ENCODE data around the gene FRS3.

Gene FRS3

DNA sequence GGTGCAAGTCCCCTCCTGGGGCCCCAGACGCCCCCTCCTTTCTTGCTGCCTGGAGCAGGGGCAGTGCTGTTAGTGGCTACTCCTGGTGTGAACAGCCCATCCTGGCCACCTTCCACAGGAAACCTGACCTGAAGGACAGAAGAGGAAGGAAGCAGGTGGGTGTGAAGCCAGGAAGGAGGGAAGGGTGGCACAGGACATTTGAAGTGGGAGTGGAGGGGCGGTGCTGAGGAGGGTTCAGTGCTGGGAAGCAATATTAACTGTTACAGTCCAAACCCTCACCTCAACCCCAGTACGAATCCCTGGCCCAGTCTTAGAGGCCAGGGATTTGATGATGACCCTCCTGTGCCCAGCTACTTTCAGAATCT lies 1.6 kb upstream of the FRS3 start:
- Histone ChIP-seq H3K79me2 (ENCODE audit: insufficient read depth, low read length) (no peaks in the 10 kb centered on the region), H3K36me3 (ENCODE audit: low read length) (no peaks in the 10 kb centered on the region), H4K20me1 (ENCODE audit: low read depth, low read length) (no peaks in the 10 kb centered on the region), H3K9me3 (ENCODE audit: insufficient read depth, low read length) (no peaks in the 10 kb centered on the region), H2AFZ (ENCODE audit: low read depth, low read length, severe bottlenecking) (no peak overlapping the region), H3K4me3 (ENCODE audit: insufficient read depth, low read length, poor library complexity, severe bottlenecking) (no peak overlapping the region), H3K9ac (ENCODE audit: low read length) (no peak overlapping the region), H3F3A (ENCODE audit: insufficient read depth) (peaks cover 18% of the 10 kb centered on the region), H3K27ac (ENCODE audit: low read depth, low read length) (no peak overlapping the region), H3K9me2 (replicated peaks; ENCODE audit: insufficient read depth, low read length) (no peaks in the 10 kb centered on the region), H3K27me3 (ENCODE audit: low read length) (no peaks in the 10 kb centered on the region), H3K4me2 (ENCODE audit: low read depth, low read length, poor library complexity, severe bottlenecking) (no peak overlapping the region)
- TF ChIP-seq EZH2phosphoT487 (conservative IDR thresholded peaks at IDR 0.05; ENCODE audit: low read length): no peak
- TF ChIP-seq, protein P1, sequence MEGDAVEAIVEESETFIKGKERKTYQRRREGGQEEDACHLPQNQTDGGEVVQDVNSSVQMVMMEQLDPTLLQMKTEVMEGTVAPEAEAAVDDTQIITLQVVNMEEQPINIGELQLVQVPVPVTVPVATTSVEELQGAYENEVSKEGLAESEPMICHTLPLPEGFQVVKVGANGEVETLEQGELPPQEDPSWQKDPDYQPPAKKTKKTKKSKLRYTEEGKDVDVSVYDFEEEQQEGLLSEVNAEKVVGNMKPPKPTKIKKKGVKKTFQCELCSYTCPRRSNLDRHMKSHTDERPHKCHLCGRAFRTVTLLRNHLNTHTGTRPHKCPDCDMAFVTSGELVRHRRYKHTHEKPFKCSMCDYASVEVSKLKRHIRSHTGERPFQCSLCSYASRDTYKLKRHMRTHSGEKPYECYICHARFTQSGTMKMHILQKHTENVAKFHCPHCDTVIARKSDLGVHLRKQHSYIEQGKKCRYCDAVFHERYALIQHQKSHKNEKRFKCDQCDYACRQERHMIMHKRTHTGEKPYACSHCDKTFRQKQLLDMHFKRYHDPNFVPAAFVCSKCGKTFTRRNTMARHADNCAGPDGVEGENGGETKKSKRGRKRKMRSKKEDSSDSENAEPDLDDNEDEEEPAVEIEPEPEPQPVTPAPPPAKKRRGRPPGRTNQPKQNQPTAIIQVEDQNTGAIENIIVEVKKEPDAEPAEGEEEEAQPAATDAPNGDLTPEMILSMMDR (IDR thresholded peaks at IDR 0.05; ENCODE audit: insufficient read depth, low read length, poor library complexity, severe bottlenecking): no peak

DNA sequence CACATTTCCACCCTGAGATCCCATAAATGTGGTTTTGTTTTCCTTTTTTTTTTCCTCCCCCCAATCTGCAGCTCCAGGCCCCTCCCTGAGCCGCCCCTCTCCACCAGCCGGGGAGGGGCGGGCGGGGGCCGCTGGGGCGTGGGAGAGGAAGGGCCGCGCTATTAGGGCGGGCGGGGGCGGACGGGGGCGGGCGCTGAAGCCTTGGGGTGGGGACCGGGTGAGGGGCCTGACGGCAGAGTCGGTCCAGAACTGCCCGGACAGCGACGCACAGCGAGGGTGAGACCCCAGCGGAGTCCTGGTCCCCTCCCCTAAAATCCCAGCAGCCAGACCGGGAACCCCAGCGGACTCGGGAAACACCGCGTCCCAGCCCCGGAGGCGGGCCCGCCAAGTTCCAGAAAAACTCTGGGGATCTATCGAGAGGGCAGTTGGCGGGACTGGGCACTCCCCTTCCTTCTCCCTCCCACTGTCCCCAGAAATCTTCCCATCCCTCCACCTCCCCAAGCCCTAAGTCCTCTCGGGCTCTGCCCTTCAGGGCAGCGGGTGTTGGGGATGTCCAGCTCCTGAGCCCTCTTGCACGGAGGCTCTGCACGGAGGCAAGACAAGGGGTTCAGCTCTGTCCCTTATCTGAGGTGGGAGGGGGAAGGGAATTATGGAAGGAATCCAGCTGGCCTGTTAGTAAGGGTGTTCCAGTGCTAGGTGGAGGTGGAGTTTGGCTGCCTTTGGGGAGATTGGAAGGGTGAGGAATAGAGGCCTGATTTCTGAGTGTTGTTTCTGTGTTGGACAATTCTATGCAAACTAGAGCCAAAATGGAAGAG lies 1.1 kb upstream of the FRS3 start, which contains the start of gene PRICKLE4:
Gene PRICKLE4 (plus strand): TSS at position 232 of the 815 bp plus-strand sequence. CDS start 2,692 bp downstream, outside the sequence.
- H4K20me1 ChIP-seq (ENCODE audit: low read depth, low read length): no peaks in the 10 kb centered on the region
- no peaks in the 10 kb centered on the region for H3K27me3 ChIP-seq (ENCODE audit: low read length)
- H3K9ac ChIP-seq (ENCODE audit: low read length): peak within 1 kb of the TSS; percentile 68
- H3K9me2 ChIP-seq (replicated peaks; ENCODE audit: insufficient read depth, low read length): no peaks in the 10 kb centered on the region
- H3K27ac ChIP-seq (ENCODE audit: low read depth, low read length): no peak within 1 kb of the TSS
- H3K79me2 ChIP-seq (ENCODE audit: insufficient read depth, low read length): no peaks in the 10 kb centered on the region
- H3K4me3 ChIP-seq (ENCODE audit: insufficient read depth, low read length, poor library complexity, severe bottlenecking): peak within 1 kb of the TSS; percentile 80
- peak within 1 kb of the TSS; percentile 90 for H3K4me2 ChIP-seq (ENCODE audit: low read depth, low read length, poor library complexity, severe bottlenecking)
- peaks cover 18% of the 10 kb centered on the region for H3F3A ChIP-seq (ENCODE audit: insufficient read depth)
- peak within 1 kb of the TSS; percentile 99 for H2AFZ ChIP-seq (ENCODE audit: low read depth, low read length, severe bottlenecking)
- no peaks in the 10 kb centered on the region for H3K36me3 ChIP-seq (ENCODE audit: low read length)
- no peaks in the 10 kb centered on the region for H3K9me3 ChIP-seq (ENCODE audit: insufficient read depth, low read length)
- no peak for TF ChIP-seq EZH2phosphoT487 (conservative IDR thresholded peaks at IDR 0.05; ENCODE audit: low read length)
- TF ChIP-seq, protein P1 (IDR thresholded peaks at IDR 0.05; ENCODE audit: insufficient read depth, low read length, poor library complexity, severe bottlenecking): no peak

DNA sequence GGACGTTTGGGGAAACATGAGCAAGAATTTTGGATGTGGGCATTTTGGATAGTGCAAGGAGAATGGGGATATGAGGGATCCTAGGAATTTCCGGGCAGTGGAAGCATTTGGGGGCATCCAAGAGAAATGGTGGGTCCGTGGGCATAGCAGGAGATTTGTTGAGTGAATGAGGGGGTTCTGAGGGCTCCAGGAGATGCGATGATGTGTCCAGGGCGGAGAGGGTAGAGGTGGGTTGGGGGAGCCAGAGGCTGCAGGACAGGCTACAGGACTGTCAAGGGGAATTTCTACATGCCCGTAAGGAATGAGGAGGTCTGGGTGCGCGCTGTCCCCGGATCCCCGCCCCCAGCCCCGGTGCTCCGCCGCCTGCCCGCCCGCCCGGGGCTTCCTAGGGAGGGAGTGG lies 364 bp downstream of the FRS3 start:
- Histone ChIP-seq H3K9me2 (replicated peaks; ENCODE audit: insufficient read depth, low read length) (no peaks in the 10 kb centered on the region), H3K4me2 (ENCODE audit: low read depth, low read length, poor library complexity, severe bottlenecking) (peak overlapping the region; percentile 86), H3K4me3 (ENCODE audit: insufficient read depth, low read length, poor library complexity, severe bottlenecking) (peak overlapping the region; percentile 80), H3K27ac (ENCODE audit: low read depth, low read length) (no peak overlapping the region), H2AFZ (ENCODE audit: low read depth, low read length, severe bottlenecking) (peak overlapping the region; percentile 18), H3K79me2 (ENCODE audit: insufficient read depth, low read length) (no peaks in the 10 kb centered on the region), H3K9ac (ENCODE audit: low read length) (peak overlapping the region; percentile 68), H3K27me3 (ENCODE audit: low read length) (no peaks in the 10 kb centered on the region), H4K20me1 (ENCODE audit: low read depth, low read length) (no peaks in the 10 kb centered on the region), H3F3A (ENCODE audit: insufficient read depth) (peaks cover 18% of the 10 kb centered on the region), H3K36me3 (ENCODE audit: low read length) (no peaks in the 10 kb centered on the region), H3K9me3 (ENCODE audit: insufficient read depth, low read length) (no peaks in the 10 kb centered on the region)
- no peak for TF ChIP-seq EZH2phosphoT487 (conservative IDR thresholded peaks at IDR 0.05; ENCODE audit: low read length)
- TF ChIP-seq, protein P1 (IDR thresholded peaks at IDR 0.05; ENCODE audit: insufficient read depth, low read length, poor library complexity, severe bottlenecking): no peak
